Esophagus muscularis mucosa (tissue), 4 donors: Measurements from ENCODE around the gene WNT9A. TPM values are rescaled to one million over a fixed set of nuclear protein-coding genes. Genes with fewer than 3 reads are reported as not detected.

Experiments
- DNase-seq: peaks from one replicate; pipeline ENCODE4 v3.0.0-alpha.2; 2017; ENCODE audit errors: extremely low spot score
- H3K27ac ChIP-seq, 4 donors: fragments of 200-600 bp; sonication (generic); replicated peaks in 1 of 4; 1 replicate in 3 of 4; 2 replicates in 1 of 4; pipeline ENCODE4 v1.5.1; 2016 to 2019; ENCODE audit warnings: mild to moderate bottlenecking in 1 of 4
- H3K27me3 ChIP-seq, 4 donors: fragments of 200-600 bp; sonication (generic); one replicate each; pipeline versions ENCODE4 v1.5.1 to v1.6.0; 2016 to 2019
- H3K36me3 ChIP-seq, 4 donors: fragments of 200-600 bp; sonication (generic); one replicate each; pipeline ENCODE4 v1.5.1; 2016 to 2019
- H3K4me1 ChIP-seq, 4 donors: fragments of 200-600 bp; sonication (generic); one replicate each; pipeline ENCODE4 v1.5.1; 2016 to 2019
- H3K4me3 ChIP-seq, 4 donors: fragments of 200-600 bp; sonication (generic); 1 replicate in 2 of 4; 2 replicates in 2 of 4; pipeline ENCODE4 v1.5.1; 2016 to 2019; ENCODE audit warnings: mild to moderate bottlenecking in 4 of 4, moderate library complexity in 1 of 4
- H3K9me3 ChIP-seq, 4 donors: fragments of 200-600 bp; sonication (generic); 1 replicate in 3 of 4; 2 replicates in 1 of 4; pipeline ENCODE4 v1.5.1; 2016 to 2019
- EP300 ChIP-seq: sonication (generic); formaldehyde crosslinking; IDR thresholded peaks from one replicate; pipeline ENCODE4 v1.6.1; 2017; ENCODE audit warnings: antibody characterized with exemption
- POLR2A ChIP-seq: fragments of 450-650 bp; IDR thresholded peaks from one replicate; pipeline ENCODE4 v1.6.1; 2017; ENCODE audit warnings: antibody characterized with exemption, moderate library complexity, mild to moderate bottlenecking, low read depth
- POLR2AphosphoS5 ChIP-seq, 2 donors: sonication (generic); formaldehyde crosslinking; IDR thresholded peaks; one replicate each; pipeline ENCODE4 v1.6.1; 2017; ENCODE audit warnings: antibody characterized with exemption in 2 of 2
- WGBS: methylation state at CpG from one replicate; pipeline ENCODE4 v1.1.5; 2018; 5-methylcytosine and 5-hydroxymethylcytosine counted together
- intact Hi-C: fragments of 100-400 bp; cut with DNase I; formaldehyde crosslinking; loops from one replicate; pipeline ENCODE4 v1.15.1; 2023
- total RNA-seq, 4 donors: library from RNA; depleted of rRNA; stranded (reverse); fragments of >200 nt; gene quantifications; one replicate each; pipeline versions ENCODE4 v1.1.0 to v1.2.1, GENCODE V29; 2016
- TF ChIP-seq, protein P1 (sequence below), 3 experiments: fragments of 200-600 bp in 2 of 3; fragments of 450-650 bp in 1 of 3; sonication (generic) in 2 of 3; IDR thresholded peaks; one replicate each; pipeline ENCODE4 v1.5.1; 2017 to 2019; ENCODE audit warnings: antibody characterized with exemption in 3 of 3, mild to moderate bottlenecking in 2 of 3, moderate library complexity in 1 of 3

The WNT9A gene
- total RNA-seq, 4 donors from 2014 or later, result 7.5 to 18.1 (median 14.4) TPM

DNA sequence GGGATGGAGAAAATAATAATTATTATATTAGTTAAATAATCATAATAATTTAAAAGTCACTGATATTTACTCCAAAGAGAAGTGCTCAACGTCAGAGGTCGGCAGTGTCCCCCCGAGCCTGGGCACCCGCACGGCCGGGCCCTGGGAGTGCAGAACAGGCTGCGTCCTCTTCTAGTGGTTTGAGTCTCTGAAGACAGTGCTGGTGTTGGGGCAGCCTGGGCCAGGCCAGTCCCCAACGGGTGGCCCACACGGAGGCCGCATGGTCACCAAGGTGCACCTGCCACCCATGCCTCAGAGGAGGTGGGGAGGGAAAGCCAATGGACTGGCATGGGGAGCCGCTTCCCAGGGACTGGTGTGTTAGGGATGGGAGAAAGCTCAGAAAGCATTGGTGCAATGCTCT is 27.3 kb downstream of the WNT9A start:
- H3K4me1 ChIP-seq, result peaks cover 0 to 18% (median 10%) of the 10 kb centered on the region in 4 donors
- H3K9me3 ChIP-seq, result no peaks in the 10 kb centered on the region
- WGBS, result 88% methylated on average over 10 of the region's 11 CpGs
- peaks cover 3 to 54% (median 30%) of the 10 kb centered on the region in 4 donors for H3K36me3 ChIP-seq
- TF ChIP-seq, protein P1, sequence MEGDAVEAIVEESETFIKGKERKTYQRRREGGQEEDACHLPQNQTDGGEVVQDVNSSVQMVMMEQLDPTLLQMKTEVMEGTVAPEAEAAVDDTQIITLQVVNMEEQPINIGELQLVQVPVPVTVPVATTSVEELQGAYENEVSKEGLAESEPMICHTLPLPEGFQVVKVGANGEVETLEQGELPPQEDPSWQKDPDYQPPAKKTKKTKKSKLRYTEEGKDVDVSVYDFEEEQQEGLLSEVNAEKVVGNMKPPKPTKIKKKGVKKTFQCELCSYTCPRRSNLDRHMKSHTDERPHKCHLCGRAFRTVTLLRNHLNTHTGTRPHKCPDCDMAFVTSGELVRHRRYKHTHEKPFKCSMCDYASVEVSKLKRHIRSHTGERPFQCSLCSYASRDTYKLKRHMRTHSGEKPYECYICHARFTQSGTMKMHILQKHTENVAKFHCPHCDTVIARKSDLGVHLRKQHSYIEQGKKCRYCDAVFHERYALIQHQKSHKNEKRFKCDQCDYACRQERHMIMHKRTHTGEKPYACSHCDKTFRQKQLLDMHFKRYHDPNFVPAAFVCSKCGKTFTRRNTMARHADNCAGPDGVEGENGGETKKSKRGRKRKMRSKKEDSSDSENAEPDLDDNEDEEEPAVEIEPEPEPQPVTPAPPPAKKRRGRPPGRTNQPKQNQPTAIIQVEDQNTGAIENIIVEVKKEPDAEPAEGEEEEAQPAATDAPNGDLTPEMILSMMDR (IDR thresholded peaks at IDR 0.05), result no peak
- no peak for DNase-seq
- H3K27ac ChIP-seq, result no peak overlapping the region
- no peak overlapping the region for H3K4me3 ChIP-seq
- H3K27me3 ChIP-seq, result no peaks in the 10 kb centered on the region
- intact Hi-C loops, result no loop called here

DNA sequence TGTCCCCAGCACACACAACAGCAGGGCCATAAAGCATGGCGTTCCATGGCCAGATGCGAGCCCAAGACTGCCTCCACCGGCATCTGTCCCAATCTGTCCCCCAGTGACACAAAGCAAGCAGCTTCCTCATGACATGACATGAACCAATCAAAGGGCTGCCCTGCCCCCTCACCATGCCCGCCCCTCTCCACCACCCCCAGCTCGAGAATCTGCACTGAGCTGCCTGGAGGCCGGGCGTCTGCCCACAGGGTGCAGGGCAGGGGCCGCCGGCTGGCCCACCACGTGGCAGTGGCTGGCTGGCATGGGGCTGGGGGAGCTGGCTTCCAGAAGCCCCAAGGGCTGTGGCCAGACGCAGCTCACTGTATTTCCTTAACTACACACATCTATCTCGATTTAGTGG is 27.8 kb downstream of the WNT9A start:
- TF ChIP-seq EP300 (no peak), POLR2AphosphoS5 (IDR thresholded peaks at IDR 0.05) (no peak), POLR2A (no peak)
- TF ChIP-seq, protein P1 (IDR thresholded peaks at IDR 0.05), result no peak

DNA sequence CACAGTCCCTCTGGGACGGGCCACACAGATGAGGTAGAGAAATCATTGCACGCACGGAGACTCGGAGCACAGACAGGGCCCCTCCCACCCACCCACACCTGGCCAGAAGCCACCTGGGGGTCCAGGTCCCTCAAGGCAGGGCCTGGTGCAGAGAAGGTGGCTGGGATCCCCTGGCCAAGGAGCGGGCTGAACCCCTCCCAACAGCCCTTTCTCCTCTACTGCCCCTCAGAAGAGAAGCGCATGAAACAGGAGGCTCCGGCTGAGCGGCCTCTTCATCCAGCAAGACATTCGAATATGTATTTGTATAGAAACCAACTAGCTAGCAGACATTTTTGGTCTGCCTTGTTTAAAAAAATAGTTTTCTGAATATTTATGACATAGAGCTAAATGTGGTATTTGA is 29.0 kb downstream of the WNT9A start:
- intact Hi-C loops, result no loop called here
- DNase-seq, result no peak
- peaks cover 3 to 38% (median 22%) of the 10 kb centered on the region in 4 donors for H3K36me3 ChIP-seq
- no peaks in the 10 kb centered on the region for H3K27me3 ChIP-seq
- no peak overlapping the region for H3K27ac ChIP-seq
- TF ChIP-seq, protein P1 (IDR thresholded peaks at IDR 0.05), result no peak
- TF ChIP-seq POLR2AphosphoS5 (IDR thresholded peaks at IDR 0.05) (no peak), POLR2A (no peak), EP300 (no peak)
- WGBS, result 78% methylated on average over 9 of the region's 9 CpGs
- H3K9me3 ChIP-seq, result no peaks in the 10 kb centered on the region
- no peak overlapping the region for H3K4me3 ChIP-seq
- H3K4me1 ChIP-seq, result peaks cover 0 to 19% (median 7%) of the 10 kb centered on the region in 4 donors

More for the DNA sequence above, 27.8 kb downstream of the WNT9A start:
- Histone ChIP-seq H3K27ac (no peak overlapping the region), H3K9me3 (no peaks in the 10 kb centered on the region), H3K4me1 (peaks cover 0 to 15% (median 6%) of the 10 kb centered on the region in 4 donors), H3K27me3 (no peaks in the 10 kb centered on the region), H3K36me3 (peaks cover 3 to 49% (median 27%) of the 10 kb centered on the region in 4 donors), H3K4me3 (no peak overlapping the region)
- 61% methylated on average over 7 of the region's 12 CpGs for WGBS
- no peak for DNase-seq
- intact Hi-C loops, result no loop called here

DNA sequence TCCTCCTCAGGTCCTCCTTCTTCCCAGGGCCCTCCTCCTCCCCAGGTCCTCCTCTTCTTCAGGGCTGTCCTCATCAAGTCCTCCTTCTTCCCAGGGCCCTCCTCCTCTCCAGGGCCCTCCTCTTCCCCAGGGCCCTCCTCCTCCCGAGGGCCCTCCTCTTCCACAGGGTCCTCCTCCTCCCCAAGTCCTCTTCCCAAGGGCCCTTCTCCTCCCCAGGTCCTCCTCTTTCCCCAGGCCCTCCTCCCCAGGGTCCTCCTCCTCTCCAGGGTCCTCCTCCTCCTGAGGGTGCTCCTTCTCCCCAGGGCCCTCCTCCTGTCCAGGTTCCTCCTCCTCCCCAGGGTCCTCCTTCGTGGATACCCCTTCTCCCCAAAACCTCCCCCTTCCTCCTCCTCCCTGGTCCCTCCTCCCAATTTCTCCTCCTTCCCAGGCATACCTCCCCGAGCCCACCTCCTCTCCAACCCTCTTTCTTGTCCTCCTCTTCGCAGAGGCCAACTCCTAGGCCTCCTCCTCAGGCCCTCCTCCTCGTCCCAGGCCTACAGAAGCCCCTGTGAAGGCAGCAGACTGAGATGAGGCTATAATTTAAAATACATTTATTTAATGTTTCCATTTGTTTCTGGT is 29.5 kb downstream of the WNT9A start:
- H3K27me3 ChIP-seq, result no peaks in the 10 kb centered on the region

More for the DNA sequence above, 29.5 kb downstream of the WNT9A start:
- DNase-seq, result no peak
- no peaks in the 10 kb centered on the region for H3K9me3 ChIP-seq
- TF ChIP-seq, protein P1 (IDR thresholded peaks at IDR 0.05), result no peak
- no peak for TF ChIP-seq POLR2A
- TF ChIP-seq EP300, result no peak
- TF ChIP-seq POLR2AphosphoS5 (IDR thresholded peaks at IDR 0.05), result no peak
- H3K36me3 ChIP-seq, result peaks cover 3 to 32% (median 19%) of the 10 kb centered on the region in 4 donors
- no peak overlapping the region for H3K27ac ChIP-seq
- 86% methylated on average over 5 of the region's 5 CpGs for WGBS
- intact Hi-C loops, result no loop called here
- H3K4me3 ChIP-seq, result no peak overlapping the region
- peaks cover 0 to 25% (median 9%) of the 10 kb centered on the region in 4 donors for H3K4me1 ChIP-seq
